HEK293T (cell line): ENCODE measurements around the gene AP4S1.

Experiments
- CTCF ChIA-PET: fragments of 350-600 bp; formaldehyde crosslinking; extraction: SDS; loops from one replicate; lab custom pipeline; 2021; ENCODE audit warnings: antibody characterized with exemption, inconsistent platforms; lab: Yijun Ruan, JAX
- POLR2A ChIA-PET: fragments of 350-600 bp; formaldehyde crosslinking; extraction: SDS; loops from one replicate; lab custom pipeline; 2020; ENCODE audit warnings: antibody characterized with exemption, inconsistent platforms; lab: Yijun Ruan, JAX
- DNase-seq: peaks from one replicate; pipeline ENCODE4 v3.0.0; 2012; ENCODE audit warnings: mixed read lengths; ENCODE audit errors: extremely low spot score
- ARNT ChIP-seq: fragments of 450-650 bp; IDR thresholded peaks from 2 replicates; pipeline ENCODE4 v1.6.1; 2017; ENCODE audit warnings: mild to moderate bottlenecking
- BHLHE40 ChIP-seq: fragments of 450-650 bp; IDR thresholded peaks from 2 replicates; pipeline ENCODE4 v1.6.1; 2016; ENCODE audit warnings: mild to moderate bottlenecking, moderate library complexity, borderline replicate concordance
- CTBP1 ChIP-seq: fragments of 450-650 bp; IDR thresholded peaks from 2 replicates; pipeline ENCODE4 v1.6.1; 2016; ENCODE audit warnings: borderline replicate concordance
- ELF4 ChIP-seq: fragments of 450-650 bp; IDR thresholded peaks from 2 replicates; pipeline ENCODE4 v1.6.1; 2017; ENCODE audit warnings: antibody characterized with exemption
- FOXA1 ChIP-seq: fragments of 450-650 bp; IDR thresholded peaks from 2 replicates; pipeline ENCODE4 v1.6.1; 2016; ENCODE audit warnings: mild to moderate bottlenecking
- FOXK2 ChIP-seq: fragments of 450-650 bp; IDR thresholded peaks from 2 replicates; pipeline ENCODE4 v1.6.1; 2016; ENCODE audit warnings: mild to moderate bottlenecking
- FOXM1 ChIP-seq: fragments of 450-650 bp; IDR thresholded peaks from 2 replicates; pipeline ENCODE4 v1.6.1; 2017; ENCODE audit warnings: mild to moderate bottlenecking, borderline replicate concordance
- HDGF ChIP-seq: fragments of 450-650 bp; IDR thresholded peaks from 2 replicates; pipeline ENCODE4 v1.6.1; 2017; ENCODE audit warnings: antibody characterized with exemption, borderline replicate concordance
- L3MBTL2 ChIP-seq: fragments of 450-650 bp; conservative IDR thresholded peaks from 2 replicates; pipeline ENCODE4 v1.6.1; 2016; ENCODE audit warnings: mild to moderate bottlenecking
- LEF1 ChIP-seq: fragments of 450-650 bp; IDR thresholded peaks from 2 replicates; pipeline ENCODE4 v1.6.1; 2017; ENCODE audit warnings: mild to moderate bottlenecking, borderline replicate concordance
- NFRKB ChIP-seq: fragments of 450-650 bp; IDR thresholded peaks from 2 replicates; pipeline ENCODE4 v1.6.1; 2016; ENCODE audit warnings: mild to moderate bottlenecking, moderate library complexity
- PKNOX1 ChIP-seq: fragments of 450-650 bp; IDR thresholded peaks from 2 replicates; pipeline ENCODE4 v1.6.1; 2016
- SP1 ChIP-seq: fragments of 450-650 bp; IDR thresholded peaks from 2 replicates; pipeline ENCODE4 v1.6.1; 2017
- SUZ12 ChIP-seq: fragments of 450-650 bp; IDR thresholded peaks from 2 replicates; pipeline ENCODE4 v1.6.1; 2016; ENCODE audit warnings: mild to moderate bottlenecking
- TARDBP ChIP-seq: fragments of 450-650 bp; IDR thresholded peaks from 2 replicates; pipeline ENCODE4 v1.6.1; 2016
- ZNF384 ChIP-seq: fragments of 450-650 bp; IDR thresholded peaks from 2 replicates; pipeline ENCODE4 v1.6.1; 2016

The AP4S1 gene

DNA sequence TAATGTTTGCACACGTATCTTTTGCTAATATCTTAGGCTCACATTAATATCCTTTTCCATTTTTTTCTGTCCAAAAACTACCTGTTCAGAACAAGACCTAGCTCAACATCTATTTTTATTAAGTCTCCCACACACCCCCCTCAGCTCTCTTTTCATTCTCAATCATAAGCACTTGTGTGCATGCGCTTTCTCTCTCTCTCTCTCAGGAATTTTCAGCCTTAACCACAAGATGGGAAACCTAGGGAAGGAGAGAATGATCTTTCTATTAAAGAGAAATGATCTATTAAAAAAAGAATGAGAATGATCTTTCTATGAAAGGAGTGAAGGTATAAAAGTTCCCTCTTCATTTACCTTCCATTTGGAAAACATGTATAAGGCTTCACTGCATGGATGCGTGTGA is 39.7 kb upstream of the AP4S1 start:
- CTCF ChIA-PET: interaction anchor here (0.6 to 1.1 kb wide), 2 partner anchors 8 to 12 kb away, joined by 3 read pairs; no protein-coding TSS in a partner anchor
- no peak for TF ChIP-seq PKNOX1
- TF ChIP-seq SUZ12: no peak
- no peak for TF ChIP-seq FOXM1
- TF ChIP-seq CTBP1: no peak
- TF ChIP-seq SP1: no peak
- no peak for TF ChIP-seq BHLHE40
- no peak for TF ChIP-seq ARNT
- TF ChIP-seq FOXA1: no peak
- TF ChIP-seq ZNF384: no peak
- TF ChIP-seq HDGF: no peak
- no peak for TF ChIP-seq ELF4
- no peak for TF ChIP-seq LEF1
- no peak for TF ChIP-seq NFRKB
- no peak for TF ChIP-seq FOXK2
- no peak for TF ChIP-seq TARDBP
- no peak for DNase-seq
- POLR2A ChIA-PET: no interaction called here

GRCh38 chr14:30988509-30988908 is 36.9 kb upstream of the AP4S1 start:
- ChIA-PET POLR2A (interaction anchor here (1.1 kb wide), 1 partner anchor 12 kb away, joined by 3 read pairs; no protein-coding TSS in a partner anchor), CTCF (no interaction called here)
- TF ChIP-seq CTBP1 (no peak), TARDBP (no peak), ARNT (no peak), ZNF384 (no peak), L3MBTL2 (no peak)
- DNase-seq: no peak

DNA sequence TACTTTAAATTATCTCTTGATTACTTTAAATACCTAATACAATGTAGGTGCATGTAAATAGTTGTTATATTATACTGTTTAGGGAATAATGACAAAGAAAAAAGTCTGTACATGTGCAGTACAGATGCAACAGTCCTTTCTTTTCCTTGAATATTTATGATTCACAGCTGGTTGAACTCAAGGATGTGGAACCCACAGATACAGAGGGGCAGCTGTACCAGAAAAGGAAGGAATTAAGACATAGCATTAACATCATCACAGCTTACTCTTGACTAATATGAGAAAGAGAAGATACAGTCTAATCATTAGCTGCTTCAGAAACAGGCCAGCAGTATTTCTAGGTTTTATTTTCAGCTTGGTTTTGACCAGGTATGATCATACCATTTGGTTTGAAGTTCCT is 34.7 kb upstream of the AP4S1 start:
- DNase-seq: no peak
- POLR2A ChIA-PET: no interaction called here
- TF ChIP-seq CTBP1: no peak
- no peak for TF ChIP-seq SP1
- no peak for TF ChIP-seq FOXM1
- TF ChIP-seq LEF1: no peak
- no peak for TF ChIP-seq BHLHE40
- TF ChIP-seq ARNT: no peak
- TF ChIP-seq FOXA1: no peak
- TF ChIP-seq SUZ12: no peak
- no peak for TF ChIP-seq PKNOX1
- no peak for TF ChIP-seq L3MBTL2
- TF ChIP-seq FOXK2: no peak
- no peak for TF ChIP-seq ZNF384
- no peak for TF ChIP-seq ELF4
- no peak for TF ChIP-seq HDGF
- TF ChIP-seq TARDBP: no peak
- TF ChIP-seq NFRKB: no peak
- CTCF ChIA-PET: no interaction called here

DNA sequence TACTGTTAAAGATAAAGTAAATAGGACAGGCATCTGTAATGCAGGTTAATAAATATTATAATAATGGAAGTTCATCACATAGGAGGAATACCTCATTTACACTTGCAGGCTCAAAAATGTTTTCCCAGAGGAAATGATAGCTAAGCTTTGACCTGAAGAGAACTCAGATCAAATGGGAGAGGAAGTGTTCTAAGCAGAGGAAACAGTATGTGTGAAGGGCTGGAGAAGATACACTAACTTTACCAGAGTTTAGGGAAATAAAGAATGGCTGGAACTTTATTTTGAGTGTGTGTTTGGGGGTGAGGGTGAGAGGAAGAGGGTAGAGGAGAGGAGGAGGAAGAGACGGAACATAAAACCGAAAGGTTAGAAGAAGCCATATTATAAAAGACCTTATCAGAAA is 34.0 kb upstream of the AP4S1 start:
- no peak for TF ChIP-seq PKNOX1
- TF ChIP-seq LEF1: no peak
- no peak for TF ChIP-seq ARNT
- no peak for TF ChIP-seq SUZ12
- TF ChIP-seq ZNF384: no peak
- TF ChIP-seq BHLHE40: no peak
- TF ChIP-seq HDGF: no peak
- TF ChIP-seq SP1: no peak
- TF ChIP-seq ELF4: no peak
- TF ChIP-seq FOXK2: no peak
- no peak for TF ChIP-seq CTBP1
- TF ChIP-seq TARDBP: no peak
- TF ChIP-seq L3MBTL2: no peak
- no peak for TF ChIP-seq NFRKB
- ChIA-PET POLR2A (no interaction called here), CTCF (interaction anchor here (0.6 kb wide), 1 partner anchor 507 kb away, joined by 3 read pairs; no protein-coding TSS in a partner anchor)
- DNase-seq: no peak

DNA sequence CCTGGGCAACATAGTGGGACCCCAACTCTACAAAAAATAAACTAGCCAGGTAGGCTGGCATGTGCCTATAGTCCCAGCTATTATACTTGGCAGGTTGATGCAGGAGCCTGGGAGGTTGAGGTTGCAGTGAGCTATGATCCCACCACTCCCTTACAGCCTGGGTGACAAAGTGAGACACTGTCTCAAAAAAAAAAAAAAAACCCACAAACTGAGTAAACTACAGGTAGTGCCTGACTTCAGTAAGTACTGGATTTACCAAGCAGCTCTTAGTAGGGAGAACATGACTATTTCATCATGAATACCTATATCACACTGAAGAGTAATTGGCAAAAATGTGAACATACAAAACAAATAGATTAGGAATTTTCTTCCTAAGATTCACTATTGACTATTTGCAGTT is 32.4 kb upstream of the AP4S1 start:
- ChIA-PET CTCF (interaction anchor here (0.6 kb wide), 1 partner anchor 128 kb away, joined by 3 read pairs; no protein-coding TSS in a partner anchor), POLR2A (interaction anchor here (1.5 kb wide), 1 partner anchor 33 kb away, joined by 5 read pairs; the partner anchor contains the start of genes AP4S1 and STRN3)
- no peak for DNase-seq
- TF ChIP-seq FOXA1 (no peak), LEF1 (no peak), TARDBP (no peak), FOXM1 (no peak), HDGF (no peak), BHLHE40 (no peak)
